GM23338 (cell line): ENCODE results near the gene PAK1. TPM values are rescaled to one million over a fixed set of nuclear protein-coding genes. Genes with fewer than 3 reads are reported as not detected.

Experiments
- ATAC-seq: fragments of 200-7000 bp; cut with Tn5 transposase; 3 replicates; pipeline ENCODE4 v1.9.1; 2020
- DNase-seq: peaks from one replicate; pipeline ENCODE4 v3.0.0-alpha.2; 2015; ENCODE audit warnings: low spot score
- H2AFZ ChIP-seq: fragments of 200-600 bp; sonication (generic); 2 replicates; pipeline ENCODE4 v1.8.0; 2016; ENCODE audit warnings: antibody characterized with exemption, mild to moderate bottlenecking, moderate library complexity
- H3F3A ChIP-seq: fragments of 200-600 bp; sonication (generic); replicated peaks from 2 replicates; pipeline ENCODE4 v1.8.0; 2017; ENCODE audit warnings: antibody characterized with exemption, mixed run types, low read depth
- H3K27ac ChIP-seq: fragments of 200-600 bp; sonication (generic); 2 replicates; pipeline ENCODE4 v1.6.1; 2016; ENCODE audit warnings: low read depth
- H3K27me3 ChIP-seq: fragments of 200-600 bp; sonication (generic); 2 replicates; pipeline ENCODE4 v1.8.0; 2016; ENCODE audit warnings: mild to moderate bottlenecking, mixed run types, moderate library complexity; ENCODE audit not compliant: insufficient read depth
- H3K36me3 ChIP-seq: fragments of 200-600 bp; sonication (generic); 2 replicates; pipeline ENCODE4 v1.8.0; 2016; ENCODE audit warnings: mild to moderate bottlenecking; ENCODE audit not compliant: insufficient read depth
- H3K4me1 ChIP-seq: fragments of 200-600 bp; sonication (generic); 2 replicates; pipeline ENCODE4 v1.8.0; 2016; ENCODE audit warnings: mild to moderate bottlenecking, moderate library complexity; ENCODE audit not compliant: insufficient read depth
- H3K4me2 ChIP-seq: fragments of 200-600 bp; sonication (generic); 2 replicates; pipeline ENCODE4 v1.7.1; 2017; ENCODE audit warnings: mixed run types
- H3K4me3 ChIP-seq: fragments of 200-600 bp; sonication (generic); 2 replicates; pipeline ENCODE4 v1.6.1; 2016; ENCODE audit warnings: mixed run types
- H3K79me2 ChIP-seq: fragments of 200-600 bp; sonication (generic); replicated peaks from 2 replicates; pipeline ENCODE4 v1.8.0; 2017; ENCODE audit warnings: mild to moderate bottlenecking; ENCODE audit not compliant: insufficient read depth
- H3K9me2 ChIP-seq: fragments of 200-600 bp; sonication (generic); 2 replicates; pipeline ENCODE4 v1.8.0; 2017; ENCODE audit not compliant: insufficient read depth
- H4K20me1 ChIP-seq: fragments of 200-600 bp; sonication (generic); replicated peaks from 2 replicates; pipeline ENCODE4 v1.8.0; 2017; ENCODE audit warnings: mild to moderate bottlenecking; ENCODE audit not compliant: insufficient read depth
- H3K27ac Mint-ChIP-seq: 2 replicates; pipeline ENCODE4 v1.8.0; 2020; ENCODE audit warnings: inconsistent platforms, mild to moderate bottlenecking, moderate library complexity, mixed read lengths
- H3K27me3 Mint-ChIP-seq: 3 replicates; pipeline ENCODE4 v1.8.0; 2022; ENCODE audit warnings: low read depth, mild to moderate bottlenecking, moderate library complexity, mixed read lengths, inconsistent platforms; ENCODE audit not compliant: insufficient read depth, poor library complexity
- H3K36me3 Mint-ChIP-seq: 3 replicates; pipeline ENCODE4 v1.8.0; 2021; ENCODE audit warnings: low read depth, mild to moderate bottlenecking, inconsistent platforms, moderate library complexity, mixed read lengths
- H3K4me1 Mint-ChIP-seq: 3 replicates; pipeline ENCODE4 v1.8.0; 2020; ENCODE audit warnings: mild to moderate bottlenecking, inconsistent platforms, mixed read lengths
- H3K4me3 Mint-ChIP-seq: 3 replicates; pipeline ENCODE4 v1.8.0; 2021; ENCODE audit warnings: moderate library complexity, mild to moderate bottlenecking, inconsistent platforms, mixed read lengths
- H3K9me3 Mint-ChIP-seq: 3 replicates; pipeline ENCODE4 v1.8.0; 2020; ENCODE audit warnings: moderate library complexity, mild to moderate bottlenecking, inconsistent platforms, mixed read lengths
- CREB1 ChIP-seq: fragments of 250-450 bp; sonication (Bioruptor Pico); IDR thresholded peaks from 2 replicates; pipeline ENCODE4 v1.5.0; 2020; ENCODE audit warnings: low read depth, mild to moderate bottlenecking, moderate library complexity
- CTCF ChIP-seq, 2 experiments: fragments of 200-600 bp in 1 of 2; sonication (generic) in 1 of 2; conservative IDR thresholded peaks; 2 replicates each; pipeline versions ENCODE4 v1.5.1 to v1.6.1; 2016 to 2017; ENCODE audit warnings: antibody characterized with exemption in 2 of 2, low read depth in 2 of 2, mild to moderate bottlenecking in 2 of 2, moderate library complexity in 1 of 2
- ETS1 ChIP-seq: IDR thresholded peaks from 2 replicates; pipeline ENCODE4 v1.6.1; 2016; ENCODE audit warnings: antibody characterized with exemption
- EZH2 ChIP-seq: fragments of 200-600 bp; sonication (generic); IDR thresholded peaks from one replicate; pipeline ENCODE4 v1.8.0; 2017; ENCODE audit warnings: antibody characterized with exemption, mild to moderate bottlenecking, low read depth; ENCODE audit not compliant: unreplicated experiment
- EZH2phosphoT487 ChIP-seq: fragments of 200-600 bp; sonication (generic); IDR thresholded peaks from one replicate; pipeline ENCODE4 v1.8.1; 2018; ENCODE audit warnings: antibody characterized with exemption; ENCODE audit not compliant: unreplicated experiment
- JUNB ChIP-seq: IDR thresholded peaks from one replicate; pipeline ENCODE4 v1.6.1; 2016; ENCODE audit warnings: antibody characterized with exemption; ENCODE audit not compliant: unreplicated experiment
- NANOG ChIP-seq: IDR thresholded peaks from 2 replicates; pipeline ENCODE4 v1.6.1; 2016; ENCODE audit warnings: antibody characterized with exemption, borderline replicate concordance
- POLR2AphosphoS5 ChIP-seq: IDR thresholded peaks from 2 replicates; pipeline ENCODE4 v1.6.1; 2016; ENCODE audit warnings: antibody characterized with exemption, low read depth
- REST ChIP-seq: IDR thresholded peaks from one replicate; pipeline ENCODE4 v1.6.1; 2018; ENCODE audit warnings: antibody characterized with exemption; ENCODE audit not compliant: unreplicated experiment
- STAT1 ChIP-seq: IDR thresholded peaks from one replicate; pipeline ENCODE4 v1.6.1; 2016; ENCODE audit warnings: antibody characterized with exemption; ENCODE audit not compliant: unreplicated experiment
- ZNF114 ChIP-seq: fragments of 250-450 bp; sonication (Bioruptor Pico); IDR thresholded peaks from 2 replicates; pipeline ENCODE4 v1.5.0; 2020; ENCODE audit warnings: mild to moderate bottlenecking, moderate library complexity
- ZNF331 ChIP-seq: fragments of 250-450 bp; sonication (Bioruptor Pico); IDR thresholded peaks from 2 replicates; pipeline ENCODE4 v1.5.0; 2020; ENCODE audit warnings: low read depth, mild to moderate bottlenecking, moderate library complexity
- ZNF462 ChIP-seq: fragments of 250-450 bp; sonication (Bioruptor Pico); IDR thresholded peaks from 2 replicates; pipeline ENCODE4 v1.5.0; 2020; ENCODE audit warnings: mild to moderate bottlenecking, moderate library complexity
- polyA plus RNA-seq: library from polyadenylated mRNA; unstranded; fragments of >200 nt; fragmentation: Nextera tagmentation; extraction: Ambion mirVana; gene quantifications from 2 replicates; pipeline ENCODE4 v1.2.1, GENCODE V29; 2016
- total RNA-seq: library from RNA; depleted of rRNA; stranded (reverse); fragments of >200 nt; shearing (Covaris generic); gene quantifications from 2 replicates; pipeline ENCODE4 v1.2.3, GENCODE V29; 2014

PAK1 gene
- total and polyA plus RNA-seq, 2 experiments from 2014 or later, result 102 to 175 TPM

GRCh38 chr11:77474684-77475060 lies 778 bp upstream of the PAK1 start:
- DNase-seq (no peak), ATAC-seq (no peak)
- peak overlapping the region; percentile 96 for H3K27ac Mint-ChIP-seq
- H3K36me3 ChIP-seq, result no peaks in the 10 kb centered on the region
- H2AFZ ChIP-seq, result peak overlapping the region; percentile 49; the same call in 1 of the 2 replicates
- H3K27me3 ChIP-seq, result no peaks in the 10 kb centered on the region
- peak overlapping the region; percentile 82 for H3K4me3 Mint-ChIP-seq
- H3K79me2 ChIP-seq, result peaks cover 18% of the 10 kb centered on the region
- H3K9me2 ChIP-seq, result no peaks in the 10 kb centered on the region
- peaks cover 6% of the 10 kb centered on the region for H3K27me3 Mint-ChIP-seq
- no peaks in the 10 kb centered on the region for H4K20me1 ChIP-seq
- peak overlapping the region; percentile 82 for H3K27ac ChIP-seq
- peaks cover 3% of the 10 kb centered on the region; the same call in 1 of the 3 replicates for H3K36me3 Mint-ChIP-seq
- peak overlapping the region; percentile 62 for H3K4me3 ChIP-seq
- 0 out of 3 replicates have a peak, but pooled peaks cover 4% of the 10 kb centered on the region for H3K9me3 Mint-ChIP-seq
- peaks cover 15% of the 10 kb centered on the region for H3F3A ChIP-seq
- TF ChIP-seq EZH2 (no peak), EZH2phosphoT487 (no peak), JUNB (no peak), POLR2AphosphoS5 (no peak), CTCF (conservative IDR thresholded peaks at IDR 0.05; ENCODE audit: low read depth in 2 of 2) (no peak), ZNF114 (CRISPR knock-in tag) (no peak), STAT1 (no peak), ZNF331 (CRISPR knock-in tag) (no peak), ZNF462 (CRISPR knock-in tag) (no peak), REST (no peak), ETS1 (no peak), NANOG (no peak), CREB1 (CRISPR knock-in tag) (no peak)
- peaks cover 40% of the 10 kb centered on the region for H3K4me1 ChIP-seq
- H3K4me1 Mint-ChIP-seq, result peaks cover 46% of the 10 kb centered on the region
- H3K4me2 ChIP-seq, result peak overlapping the region; percentile 74
